GM19240 (cell line): ENCODE results near the gene COMMD9.

ENCODE experiments used
- DNase-seq: peaks from one replicate; pipeline ENCODE4 v3.0.0; 2011; ENCODE audit warnings: low spot score; ENCODE audit not compliant: insufficient read length

The COMMD9 gene

DNA sequence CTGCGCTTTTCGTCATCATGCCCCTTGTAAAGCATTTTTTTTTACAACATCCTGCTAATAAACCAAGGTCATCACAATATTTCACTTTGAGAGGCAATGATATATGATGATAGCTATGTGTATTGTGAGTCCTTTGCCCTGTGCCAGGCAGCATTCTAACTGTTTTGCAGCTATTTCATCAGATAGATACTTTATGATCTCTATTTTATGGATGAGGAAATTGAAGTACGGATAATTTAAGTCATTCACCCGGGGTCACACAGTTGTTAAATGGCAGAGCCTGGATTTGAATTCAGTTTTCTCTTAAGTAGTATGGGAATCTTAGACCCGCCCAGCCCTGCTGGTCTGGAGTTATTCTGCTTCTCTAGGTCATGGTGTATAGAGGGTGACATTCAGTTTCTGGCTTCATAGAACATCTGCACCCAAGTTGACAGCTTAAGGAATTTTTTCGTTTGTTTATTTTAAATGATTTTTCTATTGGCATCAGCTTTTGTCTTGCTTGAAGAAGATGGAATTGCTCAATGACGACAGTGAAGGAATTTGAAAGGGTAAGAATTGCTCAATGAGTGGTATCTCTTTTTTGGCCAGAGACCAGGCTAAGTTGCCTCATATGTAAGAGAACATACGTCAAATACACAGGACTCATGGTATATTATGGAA lies 7.8 kb upstream of the COMMD9 start:
- no peak for DNase-seq

DNA sequence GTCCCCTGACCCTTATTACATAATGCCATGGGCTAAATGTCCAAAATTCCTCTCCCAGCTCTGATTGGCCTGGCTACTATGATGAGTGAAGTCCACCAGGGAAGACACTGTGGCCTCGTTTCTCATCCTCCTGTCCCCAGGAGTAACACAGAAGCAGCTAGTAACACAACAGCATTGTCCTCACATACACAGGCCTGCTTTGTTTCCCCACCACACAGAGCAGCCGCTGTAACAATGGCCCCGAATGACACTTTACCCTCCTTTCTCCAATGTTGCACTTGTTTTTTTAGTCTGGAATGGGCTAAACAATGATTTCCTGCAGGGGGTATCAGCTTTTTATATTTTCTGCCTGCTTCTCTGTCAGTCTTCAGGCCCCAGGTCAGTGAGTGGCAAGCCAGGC lies 6.7 kb upstream of the COMMD9 start, which contains the start of gene PRR5L:
Gene PRR5L (plus strand): TSS at position 363 of the 400 bp plus-strand sequence. CDS start 104,834 bp downstream, outside the sequence.
- no peak for DNase-seq

DNA sequence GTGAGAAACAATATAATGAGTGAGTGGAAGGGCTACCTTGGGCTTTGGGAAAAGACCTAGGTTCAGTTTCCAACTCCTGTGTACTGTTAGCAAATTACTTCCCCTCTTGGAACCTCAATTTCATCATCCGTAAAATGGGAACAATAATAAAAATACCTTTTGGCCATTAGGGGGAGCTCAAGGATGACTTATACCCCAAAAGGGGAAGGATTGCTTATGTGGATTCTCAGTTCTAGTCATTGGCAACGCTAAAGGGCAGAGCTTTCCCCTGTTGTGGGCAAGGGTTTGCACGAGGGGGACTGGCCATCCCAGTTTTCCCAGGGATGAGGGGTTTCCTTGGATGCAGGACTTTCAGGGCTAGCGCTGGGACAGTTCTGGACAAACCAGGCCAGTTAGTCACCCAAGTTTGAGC lies 3.1 kb upstream of the COMMD9 start:
- DNase-seq, result peak; percentile 55

DNA sequence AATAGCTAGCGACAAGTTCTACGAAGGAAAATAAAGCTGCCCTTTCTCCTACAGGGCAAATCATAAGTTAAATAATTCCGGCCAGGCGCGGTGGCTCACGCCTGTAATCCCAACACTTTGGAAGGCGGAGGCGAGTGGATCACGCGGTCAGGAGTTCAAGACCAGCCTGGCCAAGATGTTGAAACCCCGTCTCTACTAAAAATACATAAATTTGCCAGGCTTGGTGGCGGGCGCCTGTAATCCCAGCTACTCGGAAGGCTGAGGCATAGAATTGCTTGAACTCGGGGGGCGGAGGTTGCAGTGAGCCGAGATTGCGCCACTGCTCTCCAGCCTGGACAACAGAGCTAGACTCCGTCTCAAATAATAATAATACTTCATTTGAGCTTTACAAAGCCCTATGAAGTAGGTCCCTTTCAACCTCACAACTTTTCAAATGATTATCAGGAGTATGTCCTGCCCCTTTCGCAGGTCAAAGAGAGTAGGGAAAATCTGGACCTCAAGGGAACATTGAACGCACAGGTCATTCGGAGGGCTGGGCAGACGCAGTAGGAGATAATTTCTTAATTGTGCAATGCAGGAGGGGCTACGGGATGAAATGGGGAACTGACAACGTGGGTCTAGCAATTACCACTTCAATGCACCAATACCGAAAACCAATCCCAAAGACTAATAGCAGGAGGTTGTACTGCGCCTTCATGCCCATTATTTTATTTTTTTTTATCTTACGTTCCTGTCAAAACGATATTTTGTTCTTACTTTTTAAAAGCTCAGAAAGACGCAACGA lies 590 bp downstream of the COMMD9 start:
- no peak for DNase-seq

DNA sequence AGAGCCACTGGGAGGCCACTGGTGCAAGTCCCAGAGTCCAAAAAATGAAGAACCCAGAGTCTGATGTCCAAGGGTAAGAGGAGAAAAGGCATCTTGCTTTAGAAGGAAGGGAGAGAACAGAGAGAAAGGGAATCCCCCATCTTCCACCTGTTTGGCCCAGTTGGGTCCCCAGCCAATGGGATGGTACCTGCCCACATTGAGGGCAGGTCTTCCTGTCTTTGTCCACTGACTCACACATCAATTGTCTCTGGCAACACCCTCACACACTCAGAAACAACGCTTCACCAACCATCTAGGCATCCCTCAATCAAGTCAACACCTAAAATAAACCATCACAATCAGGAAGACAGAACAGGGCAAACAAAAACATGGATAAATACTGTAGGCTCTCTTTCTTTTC lies 6.3 kb downstream of the COMMD9 start:
- DNase-seq, result no peak

DNA sequence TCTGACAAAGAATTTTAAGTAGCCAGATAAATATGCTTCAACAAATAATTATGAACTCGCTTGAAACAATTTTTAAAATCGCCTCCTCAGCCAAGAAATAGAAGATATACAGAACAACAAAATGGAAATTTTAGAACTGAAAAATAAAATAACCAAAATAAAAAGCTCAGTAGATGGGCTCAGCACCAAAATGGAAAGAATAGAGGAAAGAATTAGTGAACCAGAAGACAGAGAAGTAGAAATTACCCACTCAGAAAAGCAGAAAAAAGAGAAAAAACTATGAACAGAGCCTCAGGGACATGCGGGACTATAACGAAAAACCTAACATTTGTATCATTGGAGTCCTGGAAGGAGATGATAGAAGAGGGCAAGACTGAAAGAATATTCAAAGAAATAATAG lies 7.4 kb downstream of the COMMD9 start:
- DNase-seq, result no peak

DNA sequence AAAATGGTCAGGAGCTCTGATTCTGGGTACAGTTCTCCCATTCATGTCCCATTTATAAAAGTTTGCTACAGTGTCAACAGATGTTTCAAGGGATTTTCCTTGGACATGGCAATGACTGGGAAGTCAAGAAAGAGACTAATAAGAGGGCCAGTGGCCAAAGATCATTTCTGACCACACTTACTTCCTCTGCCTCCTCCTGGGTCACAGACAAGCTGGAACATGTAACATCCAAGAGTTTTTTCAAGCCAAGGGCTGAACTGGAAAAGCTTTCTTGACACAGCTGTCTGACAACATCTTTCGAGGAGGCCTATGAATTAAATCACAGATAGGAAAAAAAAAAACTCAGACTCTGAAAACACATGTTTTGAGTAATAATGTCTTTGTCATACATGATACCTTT lies 8.7 kb downstream of the COMMD9 start:
- no peak for DNase-seq

DNA sequence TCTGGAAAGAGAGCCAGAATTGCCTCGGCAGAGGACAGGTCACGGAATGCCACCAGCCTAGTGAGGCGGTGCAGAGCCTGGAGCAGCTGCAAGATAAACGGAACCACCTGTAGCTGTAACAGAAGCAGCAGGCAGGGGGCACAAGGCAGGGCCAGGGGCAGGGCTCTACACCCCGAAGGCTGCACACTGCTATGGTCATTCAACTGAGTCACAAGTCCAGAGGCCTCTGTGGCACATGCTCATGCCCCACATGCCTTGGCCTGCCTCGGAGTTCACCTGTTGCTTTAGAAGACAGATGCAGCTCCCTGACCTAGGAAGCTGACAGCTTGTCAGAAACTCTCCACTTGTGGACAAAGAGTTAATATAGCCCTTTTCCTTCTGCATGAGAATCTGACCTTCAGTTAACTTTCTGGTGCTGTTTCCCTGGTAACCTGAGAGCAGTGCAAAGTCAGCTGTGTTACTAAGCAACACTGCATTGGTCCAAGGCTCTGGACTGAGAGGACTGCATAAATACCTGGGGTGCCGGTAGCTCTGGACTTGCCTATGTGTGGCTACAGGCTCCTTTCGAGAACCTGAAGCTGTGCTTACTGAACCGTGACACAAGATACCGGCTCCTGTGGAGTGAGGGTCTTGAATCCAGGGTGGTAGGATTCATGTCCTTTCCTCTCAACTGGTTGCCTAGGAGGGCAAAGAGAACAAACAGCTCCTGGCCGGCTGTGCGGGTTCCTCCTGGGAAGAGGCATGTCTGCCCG lies 10.5 kb downstream of the COMMD9 start:
- DNase-seq, result no peak

DNA sequence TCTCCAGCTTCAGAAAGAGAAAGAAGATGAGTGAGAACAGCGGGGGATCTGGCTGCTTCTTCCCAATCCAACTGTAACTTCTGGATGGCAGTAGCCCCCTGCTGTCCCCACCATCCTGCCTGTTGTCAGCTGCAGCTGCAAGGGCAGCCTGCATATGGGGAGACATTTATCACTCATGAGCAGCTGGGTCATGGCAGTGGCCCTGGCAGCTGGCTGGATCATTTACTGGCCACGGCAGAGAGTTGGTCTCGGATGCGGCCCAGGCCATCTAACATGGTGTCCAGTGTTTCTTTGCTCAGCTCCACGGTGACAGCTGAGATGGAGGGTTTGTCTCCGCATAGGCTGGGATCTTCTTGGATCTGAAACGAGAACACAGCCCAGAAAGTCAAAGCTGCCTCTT lies 14.8 kb downstream of the COMMD9 start:
- no peak for DNase-seq

DNA sequence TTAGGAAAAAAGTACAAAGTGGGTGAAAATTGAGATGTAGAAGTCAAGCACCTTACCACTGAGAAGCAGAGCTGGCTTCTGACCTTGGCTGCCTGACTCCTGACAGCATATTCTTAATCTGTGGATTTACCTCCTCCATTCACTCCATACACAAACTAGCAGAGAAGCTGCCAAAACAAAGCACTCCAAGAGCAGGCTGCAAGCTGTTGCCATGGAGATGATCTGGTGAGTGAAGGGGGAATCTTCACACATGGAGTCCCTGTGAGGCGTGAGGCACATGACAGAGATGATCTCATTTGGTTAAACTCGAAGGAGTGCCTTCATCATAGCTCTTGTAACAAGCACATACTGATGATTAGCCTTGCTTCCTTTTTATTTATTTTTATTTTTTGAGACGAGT lies 16.1 kb downstream of the COMMD9 start:
- DNase-seq, result no peak

DNA sequence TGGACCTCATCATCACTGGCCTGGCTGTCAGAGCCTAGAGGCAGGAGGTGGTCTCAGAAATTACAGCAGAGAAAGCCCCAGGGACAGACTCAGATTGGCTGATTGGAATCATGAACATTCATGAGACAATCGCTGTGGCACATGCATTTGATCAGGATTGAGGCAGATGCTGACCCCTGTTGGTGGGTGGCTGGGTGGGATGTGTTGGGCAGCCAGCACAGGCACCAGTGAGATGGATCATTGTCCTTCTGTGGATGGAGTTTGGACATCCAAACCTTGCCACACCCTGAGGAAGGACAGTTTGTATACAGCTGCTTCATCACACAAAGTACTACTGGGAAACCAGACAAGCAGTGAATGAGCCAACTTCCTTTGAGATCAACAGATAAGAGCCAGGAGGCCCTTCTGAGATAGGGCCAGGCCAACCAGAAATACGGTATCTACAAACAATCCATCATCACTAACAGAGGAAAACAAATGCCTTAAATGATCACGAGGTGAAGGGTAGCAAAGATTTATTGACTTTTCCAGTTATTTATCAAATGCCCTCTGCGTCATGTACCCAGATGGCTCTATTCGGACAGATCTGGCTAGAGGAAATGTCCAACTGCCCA lies 17.3 kb downstream of the COMMD9 start:
- no peak for DNase-seq

DNA sequence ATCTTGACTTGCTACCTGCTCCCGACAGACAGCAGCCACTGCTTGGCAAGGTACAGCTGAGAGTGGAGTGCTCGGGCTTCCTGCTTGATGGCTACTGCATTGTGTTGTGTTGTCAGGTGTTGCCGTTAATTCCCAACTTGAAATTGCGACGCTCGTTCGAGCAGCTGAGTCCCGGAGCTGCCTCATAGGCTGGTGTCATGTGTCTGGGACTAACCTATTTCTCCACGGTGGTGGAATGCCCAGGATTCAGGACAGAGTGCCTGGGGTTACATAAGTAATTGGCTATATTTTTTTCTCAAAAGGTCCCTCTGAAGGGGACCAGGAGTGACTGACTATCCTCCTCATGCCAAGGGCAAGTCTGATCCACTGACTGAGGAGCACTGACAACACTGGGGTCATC lies 18.5 kb downstream of the COMMD9 start:
- no peak for DNase-seq

DNA sequence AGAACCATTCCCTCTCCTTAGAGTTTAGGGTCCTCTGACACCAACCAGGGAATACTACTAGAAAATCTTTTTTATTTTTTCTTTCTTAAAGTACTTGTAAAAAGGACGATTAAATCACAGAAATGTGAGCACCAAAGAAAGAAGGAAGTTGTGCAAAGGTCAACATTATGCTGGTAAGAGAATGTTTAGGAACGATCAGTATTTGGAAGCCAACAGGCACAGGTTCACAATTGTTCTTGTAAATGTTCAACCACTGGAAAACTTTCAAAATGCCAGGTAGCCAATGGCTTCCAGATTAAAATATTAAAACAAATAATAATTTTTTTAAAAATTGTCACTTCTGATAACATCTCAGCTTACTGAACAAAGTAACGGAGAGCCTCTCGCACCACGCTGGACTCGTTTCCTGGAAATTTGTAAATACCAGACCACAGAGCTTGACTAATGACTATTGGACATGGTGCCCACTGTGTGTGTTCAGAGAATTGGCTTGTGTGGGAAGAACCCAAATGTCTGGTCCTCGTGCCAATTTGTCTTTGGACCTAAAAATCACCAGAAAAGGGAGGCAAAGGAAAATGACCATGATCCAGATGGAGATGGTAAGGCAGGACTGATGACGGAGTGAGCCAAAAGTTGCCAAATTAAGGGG lies 20.8 kb downstream of the COMMD9 start:
- DNase-seq, result no peak

DNA sequence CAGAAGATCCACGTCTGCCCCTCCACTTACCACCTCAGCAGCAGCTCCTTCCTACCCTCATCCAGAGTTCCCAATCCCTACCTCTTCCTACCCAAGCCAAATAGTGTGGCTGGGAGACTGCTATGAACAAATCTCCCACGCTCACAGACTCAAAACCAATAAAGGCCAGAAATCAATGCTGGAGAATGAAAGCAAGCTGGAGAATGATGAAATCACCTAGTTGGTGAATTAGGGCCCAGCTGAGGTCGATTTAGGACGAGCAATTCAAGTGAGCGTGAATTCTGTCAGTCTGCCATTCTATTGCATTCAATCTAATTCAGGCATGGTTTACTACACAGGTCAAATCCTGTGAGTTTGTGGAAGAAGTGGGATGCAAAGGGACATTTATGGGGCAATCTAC lies 22.5 kb downstream of the COMMD9 start:
- DNase-seq, result no peak

DNA sequence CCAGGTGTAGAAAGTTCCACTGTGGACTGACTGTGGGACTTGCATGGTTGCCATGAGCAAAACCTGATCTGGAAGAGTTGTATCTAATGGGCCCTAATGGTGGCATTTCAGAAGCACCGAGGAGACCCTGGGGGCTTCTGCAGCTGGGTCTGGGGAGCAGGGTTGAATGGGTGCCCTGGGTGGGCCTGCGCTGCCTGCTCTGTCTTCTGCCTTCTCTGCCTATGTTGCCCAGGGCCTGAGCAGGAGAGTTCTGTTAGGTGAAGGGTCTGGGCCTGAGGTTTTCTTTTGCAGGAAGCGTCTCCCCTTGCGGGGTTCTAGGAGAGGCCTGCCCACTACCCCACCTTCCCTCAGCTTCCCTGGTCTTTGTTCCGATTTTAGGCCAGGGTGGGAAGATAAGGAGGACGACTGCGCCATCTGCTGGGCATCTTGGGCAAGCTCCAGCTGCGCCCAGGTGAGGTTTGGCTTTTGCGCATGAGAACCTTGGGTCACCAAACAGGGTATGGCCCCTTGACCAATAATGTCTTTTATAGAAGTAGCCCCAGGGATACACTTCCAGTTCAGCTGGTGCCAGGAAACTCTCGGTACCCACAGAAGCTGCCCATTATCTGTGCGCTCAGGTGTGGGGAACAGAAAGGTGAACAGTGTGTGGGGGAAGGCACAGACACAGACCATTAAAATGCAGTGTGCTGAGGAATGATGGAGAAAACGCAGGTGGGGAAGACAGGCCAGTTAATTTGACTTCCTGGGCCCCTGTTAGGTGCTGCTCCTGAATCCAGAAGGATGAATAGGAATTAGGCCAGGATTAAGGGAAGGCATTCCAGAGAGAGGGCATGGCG lies 23.2 kb downstream of the COMMD9 start:
- DNase-seq, result peak; percentile 53

DNA sequence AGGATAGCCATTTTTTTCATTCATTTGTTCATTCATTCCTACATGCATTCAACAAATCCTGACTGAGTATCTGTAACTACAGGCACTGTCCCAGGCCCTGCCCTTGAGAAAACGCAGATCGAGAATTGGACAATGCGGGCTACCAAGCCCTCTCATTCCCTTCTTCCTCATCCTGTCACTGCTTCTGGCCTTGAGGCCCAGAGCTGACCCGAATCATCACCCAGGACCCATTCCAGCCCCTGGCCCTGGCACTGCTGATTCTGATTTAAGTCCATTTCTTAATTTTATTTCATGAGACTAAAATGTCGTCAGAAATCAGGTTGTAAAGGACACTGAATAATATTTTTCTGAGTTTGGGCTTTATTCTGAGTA lies 24.3 kb downstream of the COMMD9 start:
- no peak for DNase-seq

DNA sequence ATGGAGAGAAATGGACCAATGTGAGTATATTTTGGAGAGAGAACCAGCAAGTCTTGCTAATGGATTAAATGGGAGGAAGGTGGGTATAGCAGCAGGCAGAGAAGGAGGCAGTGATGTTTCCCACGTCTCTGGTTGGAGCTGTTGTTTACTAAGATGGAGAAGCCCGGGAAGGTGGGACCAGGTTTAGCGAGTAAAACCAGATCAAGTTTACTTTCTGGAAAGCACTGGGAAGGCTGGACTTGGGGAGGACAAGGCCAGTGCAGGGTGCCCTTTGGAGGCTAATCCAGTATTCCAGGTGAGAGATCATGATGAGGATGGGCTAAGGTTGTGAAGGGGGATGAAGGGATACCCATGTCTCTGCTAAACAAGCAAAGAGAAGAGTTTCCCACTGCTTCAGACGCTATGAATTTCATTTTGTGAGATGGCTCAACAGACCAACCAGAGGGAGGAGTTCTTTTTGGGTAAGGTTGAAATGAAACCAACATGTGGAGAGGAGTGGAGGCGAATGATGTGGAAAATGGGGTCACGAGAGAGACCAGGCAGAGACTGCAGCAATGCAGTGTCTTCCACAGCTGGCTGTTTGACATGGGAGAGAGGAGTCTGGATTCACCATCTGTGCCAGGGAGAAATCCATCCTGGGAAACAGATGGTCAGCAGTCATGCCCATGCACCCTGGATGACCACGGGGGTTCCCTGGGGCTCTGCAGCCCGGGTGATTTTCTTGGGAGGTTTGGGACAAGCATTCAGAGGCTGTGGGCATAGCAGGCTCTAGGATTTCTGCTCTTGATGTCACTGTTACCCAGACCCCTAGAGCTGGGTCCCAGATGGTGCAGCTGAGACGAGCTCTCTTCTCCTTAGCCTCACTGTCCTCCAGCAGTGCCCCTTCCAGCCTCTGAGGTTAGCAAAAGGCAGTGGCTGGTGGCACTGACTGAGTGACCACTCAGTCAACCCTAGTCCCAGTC lies 24.9 kb downstream of the COMMD9 start:
- DNase-seq, result no peak

DNA sequence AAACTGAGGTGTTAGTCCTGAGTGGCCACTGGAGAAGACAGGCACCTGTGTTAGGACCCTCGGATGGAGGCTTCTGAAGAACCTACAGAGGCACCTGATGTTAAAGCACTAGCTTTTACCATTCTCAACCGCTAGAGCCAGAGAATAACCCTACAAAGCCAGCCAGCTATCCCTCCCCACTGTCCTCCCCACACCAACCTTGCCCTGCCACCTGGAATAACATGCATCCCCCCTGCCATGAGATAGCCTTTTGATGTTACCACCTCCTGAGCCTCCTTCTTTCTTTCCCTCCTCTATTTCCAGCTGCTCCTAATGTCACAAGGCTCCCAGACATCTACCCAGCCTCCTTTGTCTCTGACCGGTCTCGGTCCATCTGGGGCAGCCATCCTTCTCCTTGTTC lies 28.1 kb downstream of the COMMD9 start:
- DNase-seq, result no peak

DNA sequence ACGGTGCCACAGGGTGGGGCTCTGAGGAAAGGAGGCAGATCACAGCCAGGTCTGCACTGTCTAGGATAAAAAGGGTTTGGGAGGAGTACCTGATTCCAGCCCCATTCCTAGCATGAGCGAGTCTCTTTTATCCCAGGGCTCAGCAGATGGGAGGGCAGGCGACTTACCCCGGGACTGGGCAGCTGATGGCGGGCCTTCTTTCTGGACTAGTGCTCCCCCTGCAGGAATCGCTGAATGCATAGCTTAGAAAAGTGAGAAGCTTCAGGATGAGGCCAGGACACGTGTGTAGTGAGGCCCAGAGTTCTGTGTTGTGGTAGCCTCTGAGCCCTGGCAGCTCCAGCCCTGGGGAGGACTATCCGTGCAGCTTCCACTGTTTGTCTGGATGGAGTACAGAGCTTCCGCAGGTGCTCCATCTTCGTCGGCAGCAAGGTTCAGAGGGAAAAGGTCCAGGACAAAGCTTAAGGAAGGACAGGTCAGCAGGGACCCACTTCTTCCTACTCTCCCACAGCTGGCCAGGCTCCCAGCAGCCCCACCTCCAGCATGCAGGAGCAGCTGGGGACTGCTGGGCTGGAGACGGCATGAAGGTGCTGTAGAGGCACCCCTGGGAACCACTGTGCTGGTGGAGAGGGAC lies 30.4 kb downstream of the COMMD9 start:
- DNase-seq, result no peak
